WTC11 (cell line): ENCODE measurements around the gene NUPR1. TPM values are rescaled to one million over a fixed set of nuclear protein-coding genes. Genes with fewer than 3 reads are reported as not detected.

Experiments used
- ATAC-seq: fragments of 200-7000 bp; cut with Tn5 transposase; 2 replicates; pipeline ENCODE4 v1.10.0; 2021; ENCODE audit warnings: mild to moderate bottlenecking, moderate library complexity
- CTCF ChIA-PET: fragments of 300-600 bp; sonication (Branson Sonifier 250); formaldehyde crosslinking; loops from one replicate; lab custom pipeline; 2021; ENCODE audit warnings: antibody characterized with exemption; lab: Charles Lee
- POLR2A ChIA-PET: fragments of 350-600 bp; sonication (Branson Sonifier 250); formaldehyde crosslinking; loops from one replicate; lab custom pipeline; 2021; ENCODE audit warnings: antibody characterized with exemption; lab: Charles Lee
- DNase-seq: peaks from one replicate; pipeline ENCODE4 v3.0.0; 2021; ENCODE audit warnings: low spot score
- H3K27ac Mint-ChIP-seq: 2 replicates; pipeline ENCODE4 v1.8.0; 2021; ENCODE audit warnings: mixed read lengths
- H3K27me3 Mint-ChIP-seq: 2 replicates; pipeline ENCODE4 v1.8.0; 2021; ENCODE audit warnings: low read depth, mild to moderate bottlenecking, moderate library complexity, mixed read lengths
- H3K36me3 Mint-ChIP-seq: 2 replicates; pipeline ENCODE4 v1.8.0; 2021; ENCODE audit warnings: mixed read lengths
- H3K4me1 Mint-ChIP-seq: 2 replicates; pipeline ENCODE4 v1.8.0; 2022; ENCODE audit warnings: mixed read lengths
- H3K4me3 Mint-ChIP-seq: 2 replicates; pipeline ENCODE4 v1.8.0; 2021; ENCODE audit warnings: mild to moderate bottlenecking, moderate library complexity, mixed read lengths
- H3K9me3 Mint-ChIP-seq: 2 replicates; pipeline ENCODE4 v1.8.0; 2021; ENCODE audit warnings: mixed read lengths
- CBFB ChIP-seq: sonication (generic); formaldehyde crosslinking; IDR thresholded peaks from 2 replicates; pipeline ENCODE4 v1.8.1; 2022; ENCODE audit warnings: mild to moderate bottlenecking, low read depth, missing genetic modification reagents
- E2F5 ChIP-seq: sonication (generic); formaldehyde crosslinking; IDR thresholded peaks from 2 replicates; pipeline ENCODE4 v1.8.1; 2022; ENCODE audit warnings: mild to moderate bottlenecking, moderate library complexity, missing genetic modification reagents
- ELF4 ChIP-seq: sonication (generic); formaldehyde crosslinking; IDR thresholded peaks from 2 replicates; pipeline ENCODE4 v1.8.1; 2022; ENCODE audit warnings: low read depth, mild to moderate bottlenecking, moderate library complexity, missing genetic modification reagents
- ESRRA ChIP-seq: sonication (generic); formaldehyde crosslinking; IDR thresholded peaks from 2 replicates; pipeline ENCODE4 v1.8.1; 2022; ENCODE audit warnings: mild to moderate bottlenecking, missing genetic modification reagents, borderline replicate concordance
- ETV6 ChIP-seq: sonication (generic); formaldehyde crosslinking; IDR thresholded peaks from 2 replicates; pipeline ENCODE4 v1.8.1; 2022; ENCODE audit warnings: mild to moderate bottlenecking, missing genetic modification reagents
- IRF1 ChIP-seq: sonication (generic); formaldehyde crosslinking; IDR thresholded peaks from 2 replicates; pipeline ENCODE4 v1.8.0; 2023; ENCODE audit warnings: missing genetic modification reagents
- IRF2 ChIP-seq: sonication (generic); formaldehyde crosslinking; IDR thresholded peaks from 2 replicates; pipeline ENCODE4 v1.8.0; 2022; ENCODE audit warnings: low read depth, missing genetic modification reagents, borderline replicate concordance
- JAZF1 ChIP-seq: fragments of 250-450 bp; sonication (Bioruptor Pico); IDR thresholded peaks from 2 replicates; pipeline ENCODE4 v1.9.0; 2021; ENCODE audit warnings: moderate library complexity, mild to moderate bottlenecking, inconsistent platforms
- JUN ChIP-seq: sonication (generic); formaldehyde crosslinking; IDR thresholded peaks from 2 replicates; pipeline ENCODE4 v1.8.0; 2023; ENCODE audit warnings: mild to moderate bottlenecking, missing genetic modification reagents
- NR1H2 ChIP-seq: sonication (generic); formaldehyde crosslinking; IDR thresholded peaks from 2 replicates; pipeline ENCODE4 v1.9.0; 2021; ENCODE audit warnings: mild to moderate bottlenecking, moderate library complexity, missing genetic modification reagents
- PRDM15 ChIP-seq: sonication (generic); formaldehyde crosslinking; IDR thresholded peaks from 2 replicates; pipeline ENCODE4 v1.8.0; 2022; ENCODE audit warnings: missing genetic modification reagents
- SMAD3 ChIP-seq: sonication (generic); formaldehyde crosslinking; IDR thresholded peaks from 2 replicates; pipeline ENCODE4 v1.8.0; 2022; ENCODE audit warnings: missing genetic modification reagents, mild to moderate bottlenecking, borderline replicate concordance
- ZNF138 ChIP-seq: sonication (generic); formaldehyde crosslinking; conservative IDR thresholded peaks from 2 replicates; pipeline ENCODE4 v1.8.1; 2022; ENCODE audit warnings: mild to moderate bottlenecking, moderate library complexity, missing genetic modification reagents
- ZNF416 ChIP-seq: fragments of 250-450 bp; sonication (Bioruptor Pico); IDR thresholded peaks from 2 replicates; pipeline ENCODE4 v1.9.0; 2021; ENCODE audit warnings: mild to moderate bottlenecking, inconsistent platforms
- total RNA-seq: library from RNA; stranded (reverse); gene quantifications from 3 replicates; pipeline ENCODE4 v1.2.3, GENCODE V29; 2021
- TF ChIP-seq, protein P1 (sequence below): sonication (generic); formaldehyde crosslinking; IDR thresholded peaks from 2 replicates; pipeline ENCODE4 v1.8.0; 2023; ENCODE audit warnings: mild to moderate bottlenecking, missing genetic modification reagents
- TF ChIP-seq, protein P2 (sequence below): sonication (generic); formaldehyde crosslinking; IDR thresholded peaks from 2 replicates; pipeline ENCODE4 v1.8.0; 2022; ENCODE audit warnings: mild to moderate bottlenecking, missing genetic modification reagents
- TF ChIP-seq, protein P3 (sequence below): sonication (generic); formaldehyde crosslinking; IDR thresholded peaks from 2 replicates; pipeline ENCODE4 v1.8.0; 2022; ENCODE audit warnings: mild to moderate bottlenecking, missing genetic modification reagents
- TF ChIP-seq, protein P4 (sequence below): sonication (generic); formaldehyde crosslinking; IDR thresholded peaks from 2 replicates; pipeline ENCODE4 v1.8.0; 2022; ENCODE audit warnings: mild to moderate bottlenecking, missing genetic modification reagents

NUPR1 gene
- total RNA-seq, 1 experiment from 2014 or later, result 0.33 TPM

DNA sequence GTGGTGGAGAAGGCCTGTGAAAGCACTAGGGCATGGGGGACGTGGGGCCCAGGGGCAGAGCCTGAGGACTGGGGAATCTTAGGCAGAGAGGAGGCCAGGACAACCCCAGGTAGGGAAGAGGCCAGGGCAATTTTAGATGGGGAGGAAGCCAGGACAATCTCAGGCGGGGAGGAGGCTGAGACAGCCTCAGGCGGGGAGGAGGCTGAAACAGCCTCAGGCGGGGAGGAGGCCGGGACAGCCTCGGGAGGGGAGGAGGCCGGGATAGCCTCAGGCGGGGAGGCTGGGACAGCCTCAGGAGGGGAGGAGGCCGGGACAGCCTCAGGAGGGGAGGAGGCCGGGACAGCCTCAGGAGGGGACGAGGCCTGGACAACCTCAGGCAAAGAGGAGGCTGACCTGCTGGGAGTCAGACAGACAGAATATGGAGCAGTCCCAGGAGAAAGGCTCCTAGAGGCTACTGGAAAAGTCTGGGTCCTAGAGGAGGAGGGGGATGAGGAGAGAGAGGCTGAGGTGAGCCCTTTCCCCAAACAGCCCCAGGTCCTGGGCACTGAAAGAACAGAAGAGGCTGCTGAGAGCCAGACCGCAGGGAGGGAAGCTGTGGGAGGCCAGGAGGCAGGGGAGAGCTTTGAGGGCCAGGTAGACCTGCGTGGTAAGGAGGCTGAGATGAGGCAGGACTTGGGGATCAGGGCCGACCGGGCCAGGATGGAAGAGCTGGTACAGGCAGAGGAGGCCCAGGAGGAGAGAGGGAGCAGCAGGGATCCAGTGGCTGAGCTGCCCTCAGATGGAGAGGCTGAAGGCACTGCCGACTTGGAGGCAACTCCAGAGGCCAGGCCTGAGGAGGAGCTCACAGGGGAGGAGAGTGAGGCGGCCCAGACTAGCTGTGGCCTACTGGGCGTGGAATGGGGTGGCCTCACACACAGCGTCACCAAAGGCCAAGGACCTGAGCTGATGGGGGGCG, 42.7 kb downstream of the NUPR1 start:
- DNase-seq (no peak), ATAC-seq (no peak)
- no peak for TF ChIP-seq NR1H2
- TF ChIP-seq JAZF1 (CRISPR knock-in tag), result no peak
- no peak for TF ChIP-seq ESRRA (CRISPR knock-in tag)
- no peak for TF ChIP-seq SMAD3 (CRISPR knock-in tag)
- no peak for TF ChIP-seq PRDM15 (CRISPR knock-in tag)
- TF ChIP-seq ELF4 (CRISPR knock-in tag), result no peak
- TF ChIP-seq, protein P1, sequence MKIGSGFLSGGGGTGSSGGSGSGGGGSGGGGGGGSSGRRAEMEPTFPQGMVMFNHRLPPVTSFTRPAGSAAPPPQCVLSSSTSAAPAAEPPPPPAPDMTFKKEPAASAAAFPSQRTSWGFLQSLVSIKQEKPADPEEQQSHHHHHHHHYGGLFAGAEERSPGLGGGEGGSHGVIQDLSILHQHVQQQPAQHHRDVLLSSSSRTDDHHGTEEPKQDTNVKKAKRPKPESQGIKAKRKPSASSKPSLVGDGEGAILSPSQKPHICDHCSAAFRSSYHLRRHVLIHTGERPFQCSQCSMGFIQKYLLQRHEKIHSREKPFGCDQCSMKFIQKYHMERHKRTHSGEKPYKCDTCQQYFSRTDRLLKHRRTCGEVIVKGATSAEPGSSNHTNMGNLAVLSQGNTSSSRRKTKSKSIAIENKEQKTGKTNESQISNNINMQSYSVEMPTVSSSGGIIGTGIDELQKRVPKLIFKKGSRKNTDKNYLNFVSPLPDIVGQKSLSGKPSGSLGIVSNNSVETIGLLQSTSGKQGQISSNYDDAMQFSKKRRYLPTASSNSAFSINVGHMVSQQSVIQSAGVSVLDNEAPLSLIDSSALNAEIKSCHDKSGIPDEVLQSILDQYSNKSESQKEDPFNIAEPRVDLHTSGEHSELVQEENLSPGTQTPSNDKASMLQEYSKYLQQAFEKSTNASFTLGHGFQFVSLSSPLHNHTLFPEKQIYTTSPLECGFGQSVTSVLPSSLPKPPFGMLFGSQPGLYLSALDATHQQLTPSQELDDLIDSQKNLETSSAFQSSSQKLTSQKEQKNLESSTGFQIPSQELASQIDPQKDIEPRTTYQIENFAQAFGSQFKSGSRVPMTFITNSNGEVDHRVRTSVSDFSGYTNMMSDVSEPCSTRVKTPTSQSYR, result no peak
- no peak for TF ChIP-seq JUN
- TF ChIP-seq CBFB (CRISPR knock-in tag), result no peak
- TF ChIP-seq ZNF138 (CRISPR knock-in tag), result no peak
- no peaks in the 10 kb centered on the region for H3K36me3 Mint-ChIP-seq
- no peak overlapping the region for H3K27ac Mint-ChIP-seq
- ChIA-PET CTCF (interaction anchor here (0.6 kb wide), 1 partner anchor 24 kb away, joined by 4 read pairs; the partner anchor contains the start of gene NPIPB7), POLR2A (no interaction called here)
- H3K27me3 Mint-ChIP-seq, result peaks cover 20% of the 10 kb centered on the region
- H3K4me3 Mint-ChIP-seq, result no peak overlapping the region
- H3K4me1 Mint-ChIP-seq, result no peaks in the 10 kb centered on the region
- no peaks in the 10 kb centered on the region for H3K9me3 Mint-ChIP-seq

- peaks cover 20% of the 10 kb centered on the region for H3K27me3 Mint-ChIP-seq
- TF ChIP-seq E2F5 (CRISPR knock-in tag) (no peak), IRF2 (no peak), ETV6 (no peak), ZNF416 (CRISPR knock-in tag) (no peak), ESRRA (CRISPR knock-in tag) (no peak), IRF1 (CRISPR knock-in tag) (no peak)
- TF ChIP-seq, protein P2, sequence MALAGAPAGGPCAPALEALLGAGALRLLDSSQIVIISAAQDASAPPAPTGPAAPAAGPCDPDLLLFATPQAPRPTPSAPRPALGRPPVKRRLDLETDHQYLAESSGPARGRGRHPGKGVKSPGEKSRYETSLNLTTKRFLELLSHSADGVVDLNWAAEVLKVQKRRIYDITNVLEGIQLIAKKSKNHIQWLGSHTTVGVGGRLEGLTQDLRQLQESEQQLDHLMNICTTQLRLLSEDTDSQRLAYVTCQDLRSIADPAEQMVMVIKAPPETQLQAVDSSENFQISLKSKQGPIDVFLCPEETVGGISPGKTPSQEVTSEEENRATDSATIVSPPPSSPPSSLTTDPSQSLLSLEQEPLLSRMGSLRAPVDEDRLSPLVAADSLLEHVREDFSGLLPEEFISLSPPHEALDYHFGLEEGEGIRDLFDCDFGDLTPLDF, result no peak
- TF ChIP-seq, protein P3, sequence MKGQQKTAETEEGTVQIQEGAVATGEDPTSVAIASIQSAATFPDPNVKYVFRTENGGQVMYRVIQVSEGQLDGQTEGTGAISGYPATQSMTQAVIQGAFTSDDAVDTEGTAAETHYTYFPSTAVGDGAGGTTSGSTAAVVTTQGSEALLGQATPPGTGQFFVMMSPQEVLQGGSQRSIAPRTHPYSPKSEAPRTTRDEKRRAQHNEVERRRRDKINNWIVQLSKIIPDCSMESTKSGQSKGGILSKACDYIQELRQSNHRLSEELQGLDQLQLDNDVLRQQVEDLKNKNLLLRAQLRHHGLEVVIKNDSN (CRISPR knock-in tag), result no peak
- TF ChIP-seq, protein P4, sequence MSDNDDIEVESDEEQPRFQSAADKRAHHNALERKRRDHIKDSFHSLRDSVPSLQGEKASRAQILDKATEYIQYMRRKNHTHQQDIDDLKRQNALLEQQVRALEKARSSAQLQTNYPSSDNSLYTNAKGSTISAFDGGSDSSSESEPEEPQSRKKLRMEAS (CRISPR knock-in tag), result no peak
- TF ChIP-seq, all 79 proteins: peak for 0
- Mint-ChIP-seq H3K9me3 (no peaks in the 10 kb centered on the region), H3K27ac (no peak overlapping the region), H3K4me3 (no peak overlapping the region), H3K4me1 (no peaks in the 10 kb centered on the region), H3K36me3 (no peaks in the 10 kb centered on the region)
- no peak for DNase-seq
- ChIA-PET POLR2A (no interaction called here), CTCF (interaction anchor here (0.6 kb wide), 1 partner anchor 23 kb away, joined by 4 read pairs; the partner anchor contains the start of gene NPIPB7)
- no peak for ATAC-seq
These were observed 43.5 kb downstream of the NUPR1 start for GRCh38 chr16:28495098-28495793.
